ENCODE measurements around the gene CGA. TPM values are rescaled to one million over a fixed set of nuclear protein-coding genes. Genes with fewer than 3 reads are reported as not detected.

CGA gene
- total RNA-seq, 4 donors from 2014 or later, result not detected

GRCh38 chr6:87078983-87079616, 15.8 kb downstream of the CGA start:
- intact Hi-C loops (cut with DNase I; ENCODE audit: low total_unique reads), result no loop called here
- H3K4me3 ChIP-seq, result no peak overlapping the region
- peak; percentile 53 to 54 for DNase-seq
- no peaks in the 10 kb centered on the region for H3K27me3 ChIP-seq
- no peak overlapping the region for H3K27ac ChIP-seq
- H3K9me3 ChIP-seq, result no peaks in the 10 kb centered on the region
- peaks cover 0 to under 1% of the 10 kb centered on the region in 2 donors for H3K4me1 ChIP-seq
- H3K36me3 ChIP-seq, result no peaks in the 10 kb centered on the region
- TF ChIP-seq CTCF (IDR thresholded peaks at IDR 0.05) (peak; percentile 37 to 82 (median 44)), POLR2A (IDR thresholded peaks at IDR 0.05) (no peak)

- DNase-seq, result no peak
- H3K4me1 ChIP-seq, result peaks cover 0 to 4% of the 10 kb centered on the region in 2 donors
- no peaks in the 10 kb centered on the region for H3K27me3 ChIP-seq
- intact Hi-C loops (cut with DNase I; ENCODE audit: low total_unique reads), result no loop called here
- H3K27ac ChIP-seq, result no peak overlapping the region
- no peak for TF ChIP-seq CTCF (IDR thresholded peaks at IDR 0.05)
- no peak for TF ChIP-seq POLR2A (IDR thresholded peaks at IDR 0.05)
- no peaks in the 10 kb centered on the region for H3K9me3 ChIP-seq
- no peak overlapping the region for H3K4me3 ChIP-seq
- no peaks in the 10 kb centered on the region for H3K36me3 ChIP-seq
Observed at GRCh38 chr6:87075168-87075567, 19.7 kb downstream of the CGA start.

GRCh38 chr6:87074101-87074621, 20.7 kb downstream of the CGA start:
- no peak overlapping the region for H3K4me3 ChIP-seq
- peaks cover 0 to 4% of the 10 kb centered on the region in 2 donors for H3K4me1 ChIP-seq

GRCh38 chr6:87071683-87072082, 23.2 kb downstream of the CGA start:
- Histone ChIP-seq H3K9me3 (no peaks in the 10 kb centered on the region), H3K36me3 (no peaks in the 10 kb centered on the region), H3K4me1 (peaks cover 0 to 4% of the 10 kb centered on the region in 2 donors), H3K4me3 (no peak overlapping the region), H3K27ac (no peak overlapping the region), H3K27me3 (no peaks in the 10 kb centered on the region)
- DNase-seq, result no peak
- intact Hi-C loops (cut with DNase I; ENCODE audit: low total_unique reads), result no loop called here
- no peak for TF ChIP-seq CTCF (IDR thresholded peaks at IDR 0.05)
- TF ChIP-seq POLR2A (IDR thresholded peaks at IDR 0.05), result no peak

More at GRCh38 chr6:87074101-87074621, 20.7 kb downstream of the CGA start:
- H3K27me3 ChIP-seq, result no peaks in the 10 kb centered on the region
- intact Hi-C loops (cut with DNase I; ENCODE audit: low total_unique reads), result no loop called here
- H3K9me3 ChIP-seq, result no peaks in the 10 kb centered on the region
- DNase-seq, result no peak
- H3K36me3 ChIP-seq, result no peaks in the 10 kb centered on the region
- H3K27ac ChIP-seq, result peak overlapping the region; percentile 13 to 22
- no peak for TF ChIP-seq CTCF (IDR thresholded peaks at IDR 0.05)

- TF ChIP-seq CTCF (IDR thresholded peaks at IDR 0.05), result no peak
- no peak for TF ChIP-seq POLR2A (IDR thresholded peaks at IDR 0.05)
Observed at GRCh38 chr6:87070741-87071140, 24.2 kb downstream of the CGA start.

More at GRCh38 chr6:87070741-87071140, 24.2 kb downstream of the CGA start:
- Histone ChIP-seq H3K4me1 (peaks cover 0 to 4% of the 10 kb centered on the region in 2 donors), H3K36me3 (no peaks in the 10 kb centered on the region), H3K9me3 (no peaks in the 10 kb centered on the region), H3K27me3 (no peaks in the 10 kb centered on the region), H3K27ac (no peak overlapping the region), H3K4me3 (no peak overlapping the region)
- DNase-seq, result no peak
- intact Hi-C loops (cut with DNase I; ENCODE audit: low total_unique reads), result no loop called here

All from uterus (tissue), 4 donors.